Psoas muscle (tissue), 8 donors: ENCODE data around the gene GLRA2. TPM values are rescaled to one million over a fixed set of nuclear protein-coding genes. Genes with fewer than 3 reads are reported as not detected.

Experiments used
- ATAC-seq, 4 donors: fragments of 200-7000 bp; cut with Tn5 transposase; one replicate each; pipeline ENCODE4 v1.9.1; 2020; ENCODE audit warnings: moderate library complexity in 3 of 4, mild to moderate bottlenecking in 2 of 4
- DNase-seq, 2 donors: peaks; one replicate each; pipeline ENCODE4 v3.0.0-alpha.2; 2020
- H3K27ac ChIP-seq: fragments of 200-600 bp; one replicate; pipeline ENCODE4 v1.8.0; 2022
- H3K27me3 ChIP-seq, 3 donors: fragments of 200-600 bp in 1 of 3; one replicate each; pipeline versions ENCODE4 v1.6.1 to v1.8.0; 2013 to 2022; ENCODE audit warnings: low read length in 2 of 3, mild to moderate bottlenecking in 2 of 3, moderate library complexity in 1 of 3; ENCODE audit not compliant: insufficient read depth in 3 of 3
- H3K36me3 ChIP-seq, 2 donors: fragments of 200-600 bp in 1 of 2; one replicate each; pipeline versions ENCODE4 v1.6.1 to v1.8.0; 2013 to 2022; ENCODE audit warnings: low read depth in 1 of 2, mild to moderate bottlenecking in 1 of 2, moderate library complexity in 1 of 2; ENCODE audit not compliant: insufficient read depth in 1 of 2
- H3K4me1 ChIP-seq: fragments of 200-600 bp; one replicate; pipeline ENCODE4 v1.8.0; 2022
- H3K4me3 ChIP-seq: fragments of 200-600 bp; one replicate; pipeline ENCODE4 v1.8.0; 2022; ENCODE audit warnings: mild to moderate bottlenecking
- H3K9me3 ChIP-seq: fragments of 200-600 bp; one replicate; pipeline ENCODE4 v1.8.0; 2022
- CTCF ChIP-seq: fragments of 200-600 bp; IDR thresholded peaks from one replicate; pipeline ENCODE4 v1.8.0; 2022; ENCODE audit warnings: antibody characterized with exemption
- WGBS, 3 donors: extraction: QIAGEN DNeasy Blood & Tissue Kit; methylation state at CpG; one replicate each; pipeline versions ENCODE4 v1.1.6 to v1.1.7; 2013; 5-methylcytosine and 5-hydroxymethylcytosine counted together
- intact Hi-C, 2 donors: fragments of 100-400 bp; cut with DNase I; formaldehyde crosslinking; loops; one replicate each; pipeline versions ENCODE4 v1.11.0 to v1.14.2; 2022
- polyA plus RNA-seq, 3 donors: library from polyadenylated mRNA; stranded (reverse); fragments of 200-250 nt; gene quantifications; one replicate each; pipeline ENCODE4 v1.2.3, GENCODE V29; 2013
- total RNA-seq, 4 donors: library from RNA; stranded (reverse); fragmentation: NEBNext Ultra II Directional in 2 of 4; extraction: Animal tissue kit (Norgen Biotek cat#: 25700) in 2 of 4; gene quantifications; one replicate each; pipeline versions ENCODE4 v1.2.1 to v1.2.4, GENCODE V29; 2021 to 2023
- donor health status: healthy with polysubstance abuse.
- donor health status: DM: no; HTN: no; CAD: no; lungs with moderate emphysema.
- donor health status: Bipolar disorder and iron deficiency.
- donor health status: healthy.
- donor health status: DM: yes; HTN: yes; CAD: no.
- donor health status: DM: no; HTN: no; CAD: no.
- donor health status: DM: no; HTN: no; CAD: no.
- donor health status: DM: yes; HTN: yes; CAD: no.

Gene GLRA2
- total and polyA plus RNA-seq, 7 donors, result not detected

DNA sequence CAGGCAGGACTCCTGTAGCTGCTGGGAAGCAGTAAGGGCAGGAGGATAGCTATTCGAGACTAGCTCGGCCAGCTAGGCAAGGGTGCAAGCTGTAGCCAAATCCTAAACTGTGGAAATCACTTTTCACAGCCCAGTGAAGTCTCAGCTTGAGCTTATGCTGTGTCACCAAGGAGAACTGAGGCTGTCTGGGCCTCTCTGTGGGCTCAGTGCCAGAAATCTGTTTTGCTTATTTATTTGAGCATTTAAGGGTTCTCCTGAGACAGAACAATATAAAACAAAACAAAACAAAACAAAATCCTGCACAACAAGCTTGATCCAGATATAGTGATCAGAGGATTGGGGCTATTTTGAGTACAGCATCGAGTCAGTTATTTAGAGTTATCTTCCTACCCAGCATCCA, 246.1 kb downstream of the GLRA2 start:
- no peak for ATAC-seq
- H3K4me3 ChIP-seq, result no peak overlapping the region
- H3K27me3 ChIP-seq, result no peaks in the 10 kb centered on the region
- 24 to 36% (median 31%) methylated on average over 3 of the region's 3 CpGs for WGBS, 3 donors
- H3K36me3 ChIP-seq, result no peaks in the 10 kb centered on the region
- no peak for TF ChIP-seq CTCF
- intact Hi-C loops, result no loop called here
- H3K27ac ChIP-seq, result no peak overlapping the region
- no peak for DNase-seq
- H3K9me3 ChIP-seq, result no peaks in the 10 kb centered on the region
- no peaks in the 10 kb centered on the region for H3K4me1 ChIP-seq

DNA sequence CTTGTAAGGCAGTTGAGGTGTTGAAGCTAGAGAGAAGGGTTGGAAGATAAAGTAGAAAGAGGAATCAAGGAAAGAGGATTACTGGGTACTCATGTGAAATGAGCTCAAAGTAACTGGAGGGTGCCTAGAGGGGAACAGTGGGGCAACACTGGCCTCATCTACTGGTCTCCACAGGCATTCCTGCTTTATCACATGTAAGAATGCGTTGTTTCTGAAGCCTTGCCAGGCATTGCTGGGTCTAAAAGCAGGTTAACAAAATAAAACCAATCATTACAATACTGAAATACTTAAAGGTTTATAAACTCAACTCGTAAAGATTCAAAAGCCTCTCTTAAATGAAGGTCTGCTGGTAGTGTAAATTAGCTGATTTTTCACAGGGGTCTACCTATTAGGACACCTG, 247.6 kb downstream of the GLRA2 start:
- intact Hi-C loops, result no loop called here
- no peaks in the 10 kb centered on the region for H3K9me3 ChIP-seq
- no peak overlapping the region for H3K4me3 ChIP-seq
- H3K27ac ChIP-seq, result no peak overlapping the region
- H3K4me1 ChIP-seq, result no peaks in the 10 kb centered on the region
- ATAC-seq (no peak), DNase-seq (no peak)
- no peaks in the 10 kb centered on the region for H3K36me3 ChIP-seq
- WGBS, 3 donors, result 56 to 92% (median 82%) methylated on average over 2 of the region's 2 CpGs
- H3K27me3 ChIP-seq, result no peaks in the 10 kb centered on the region
- no peak for TF ChIP-seq CTCF

GRCh38 chrX:14777525-14777924, 248.2 kb downstream of the GLRA2 start:
- no peaks in the 10 kb centered on the region for H3K27me3 ChIP-seq
- no peaks in the 10 kb centered on the region for H3K4me1 ChIP-seq
- WGBS, 3 donors, result 36 to 80% (median 77%) methylated on average over 2 of the region's 2 CpGs
- intact Hi-C loops, result no loop called here
- H3K27ac ChIP-seq, result no peak overlapping the region
- H3K9me3 ChIP-seq, result no peaks in the 10 kb centered on the region
- H3K36me3 ChIP-seq, result no peaks in the 10 kb centered on the region
- H3K4me3 ChIP-seq, result no peak overlapping the region
- no peak for ATAC-seq
- no peak for TF ChIP-seq CTCF
- DNase-seq, result no peak

DNA sequence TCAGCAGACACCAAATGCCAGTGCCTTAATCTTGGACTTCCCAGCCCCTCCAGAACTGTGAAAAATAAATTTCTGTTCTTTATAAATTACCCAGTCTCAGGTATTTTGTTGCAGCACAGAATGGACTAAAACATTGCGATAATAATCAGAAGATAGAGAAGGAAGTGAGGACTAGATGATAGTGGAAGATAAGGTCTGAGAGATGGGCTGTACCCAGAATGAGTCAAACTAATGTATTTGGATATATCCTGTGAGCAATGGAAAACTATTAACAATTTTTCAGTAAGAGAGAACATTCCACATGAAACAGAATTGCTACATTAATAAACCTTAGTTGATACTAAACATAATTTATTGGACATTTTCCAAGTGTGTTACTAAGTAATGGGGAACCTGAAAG, 250.2 kb downstream of the GLRA2 start:
- no peaks in the 10 kb centered on the region for H3K9me3 ChIP-seq
- H3K4me1 ChIP-seq, result no peaks in the 10 kb centered on the region
- 90 to 98% (median 96%) methylated on average over 1 of the region's 1 CpG for WGBS, 3 donors
- no peaks in the 10 kb centered on the region for H3K27me3 ChIP-seq
- no peak for TF ChIP-seq CTCF
- no peaks in the 10 kb centered on the region for H3K36me3 ChIP-seq
- intact Hi-C loops, result no loop called here
- DNase-seq (no peak), ATAC-seq (no peak)
- H3K27ac ChIP-seq, result no peak overlapping the region
- no peak overlapping the region for H3K4me3 ChIP-seq
